ENCODE results near the gene TSPO2. TPM values are rescaled to one million over a fixed set of nuclear protein-coding genes. Genes with fewer than 3 reads are reported as not detected.
A peak's percentile ranks its signal among the peaks of the same experiment; 100 is the strongest.

TSPO2 gene
- total and polyA plus RNA-seq, 9 donors: not detected

- TF ChIP-seq POLR2A (IDR thresholded peaks at IDR 0.05) (no peak), EP300 (IDR thresholded peaks at IDR 0.05) (no peak), CTCF (IDR thresholded peaks at IDR 0.05) (no peak)
- no peaks in the 10 kb centered on the region for H3K4me1 ChIP-seq (ENCODE audit: insufficient read depth)
- H3K9me3 ChIP-seq: no peaks in the 10 kb centered on the region
- intact Hi-C loops (cut with DNase I): no loop called here
- H3K27me3 ChIP-seq: no peaks in the 10 kb centered on the region
- no peak overlapping the region for H3K4me3 ChIP-seq
- H3K27ac ChIP-seq: no peak overlapping the region
- DNase-seq: no peak
- WGBS, 3 donors: 21 to 56% (median 36%) methylated on average over 5 of the region's 5 CpGs
- H3K36me3 ChIP-seq: no peaks in the 10 kb centered on the region
These were observed 22.6 kb downstream of the TSPO2 start for GRCh38 chr6:41064841-41065240.

- Histone ChIP-seq H3K4me3 (no peak overlapping the region), H3K9me3 (no peaks in the 10 kb centered on the region), H3K27me3 (no peaks in the 10 kb centered on the region), H3K4me1 (ENCODE audit: insufficient read depth) (no peaks in the 10 kb centered on the region), H3K36me3 (no peaks in the 10 kb centered on the region), H3K27ac (no peak overlapping the region)
- WGBS, 3 donors: 77 to 82% (median 78%) methylated on average over 2 of the region's 2 CpGs
- intact Hi-C loops (cut with DNase I): no loop called here
- no peak for DNase-seq
- TF ChIP-seq EP300 (IDR thresholded peaks at IDR 0.05) (no peak), CTCF (IDR thresholded peaks at IDR 0.05) (no peak), POLR2A (IDR thresholded peaks at IDR 0.05) (no peak)
These were observed 23.3 kb downstream of the TSPO2 start for GRCh38 chr6:41065550-41066026.

- WGBS, 3 donors: 22 to 24% (median 22%) methylated on average over 3 of the region's 3 CpGs
- intact Hi-C loops (cut with DNase I): no loop called here
- H3K4me1 ChIP-seq (ENCODE audit: insufficient read depth): no peaks in the 10 kb centered on the region
- no peaks in the 10 kb centered on the region for H3K27me3 ChIP-seq
- H3K4me3 ChIP-seq: no peak overlapping the region
- no peaks in the 10 kb centered on the region for H3K9me3 ChIP-seq
- TF ChIP-seq POLR2A (IDR thresholded peaks at IDR 0.05) (no peak), CTCF (IDR thresholded peaks at IDR 0.05) (peak; percentile 52 to 78 (median 73))
- H3K27ac ChIP-seq: no peak overlapping the region
- peak; percentile 73 to 86 (median 80) for DNase-seq
- H3K36me3 ChIP-seq: no peaks in the 10 kb centered on the region
These were observed 24.6 kb downstream of the TSPO2 start for GRCh38 chr6:41066867-41067304.

- intact Hi-C loops (cut with DNase I): no loop called here
These were observed 29.2 kb downstream of the TSPO2 start for GRCh38 chr6:41071501-41071922.

More at GRCh38 chr6:41071501-41071922, 29.2 kb downstream of the TSPO2 start:
- H3K4me3 ChIP-seq: peak overlapping the region; percentile 77
- DNase-seq: peak in 1 of 5 donors; percentile 84
- no peaks in the 10 kb centered on the region for H3K27me3 ChIP-seq
- H3K36me3 ChIP-seq: no peaks in the 10 kb centered on the region
- H3K9me3 ChIP-seq: no peaks in the 10 kb centered on the region
- peaks cover 5% of the 10 kb centered on the region for H3K4me1 ChIP-seq (ENCODE audit: insufficient read depth)
- WGBS, 3 donors: 0% methylated on average over 16 of the region's 16 CpGs
- TF ChIP-seq POLR2A (IDR thresholded peaks at IDR 0.05) (no peak), CTCF (IDR thresholded peaks at IDR 0.05) (no peak)
- peak overlapping the region; percentile 92 to 99 for H3K27ac ChIP-seq

Measured in ovary (tissue), 9 donors.